Measurements from ENCODE around the gene LEPR.
"Not testable (repeated sequence)": the region's sequence is repeated elsewhere in the genome, so short reads cannot be mapped to it uniquely, and the experiment has no call there.

LEPR gene

GRCh38 chr1:65437616-65438015, 17.1 kb downstream of the LEPR start:
- no peak for DNase-seq (ENCODE audit: low read depth)

DNA sequence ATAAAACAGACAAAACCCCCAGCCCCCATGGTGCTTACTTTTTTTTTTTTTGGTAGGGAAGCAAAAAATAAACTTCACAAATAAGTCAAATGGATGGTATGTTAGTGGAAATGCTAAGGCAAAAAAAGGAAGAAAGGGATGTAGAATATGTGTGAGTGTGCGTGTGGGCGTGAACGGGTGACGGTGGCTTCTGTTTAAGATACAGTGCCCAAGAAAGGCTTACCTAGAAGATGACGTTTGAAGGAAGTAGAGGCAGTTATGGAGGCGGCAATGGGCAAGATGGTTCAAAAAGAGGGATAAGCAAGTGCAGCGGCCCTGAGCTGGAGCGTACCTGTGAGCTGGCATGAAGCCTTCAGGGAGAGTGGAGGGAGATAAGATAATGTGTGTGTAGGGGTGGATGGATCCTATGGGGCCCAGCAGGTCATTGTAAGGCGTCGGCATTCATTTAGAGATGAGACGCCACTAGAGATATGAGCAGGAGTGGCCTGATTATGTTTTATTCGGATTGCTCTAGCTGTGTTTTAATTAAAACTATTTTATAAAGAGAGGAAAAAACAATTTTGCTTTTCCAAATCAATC, 19.9 kb downstream of the LEPR start:
- no peak for DNase-seq (ENCODE audit: low read depth)

DNA sequence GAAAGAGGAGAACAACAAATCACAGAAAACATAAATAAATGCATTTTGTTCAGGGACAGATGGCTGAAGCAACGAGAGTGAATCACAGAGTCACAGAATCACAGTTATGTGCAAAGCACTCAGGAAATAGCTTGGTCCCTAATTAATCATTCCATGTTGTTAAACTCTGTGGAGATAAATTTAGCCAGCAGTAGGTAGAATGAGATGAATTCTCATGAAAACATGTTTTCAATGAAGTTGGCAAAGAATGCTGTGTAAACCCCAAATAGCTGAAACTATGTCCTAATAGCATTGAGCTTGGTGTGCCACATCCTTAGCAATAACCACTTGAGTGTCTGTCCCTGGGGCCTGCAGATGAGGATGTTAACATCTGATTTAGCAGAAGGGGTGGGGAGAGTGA, 20.4 kb downstream of the LEPR start:
- DNase-seq (ENCODE audit: low read depth) = no peak

- no peak for DNase-seq (ENCODE audit: low read depth)
Observed at GRCh38 chr1:65441464-65441863, 21.0 kb downstream of the LEPR start.

DNA sequence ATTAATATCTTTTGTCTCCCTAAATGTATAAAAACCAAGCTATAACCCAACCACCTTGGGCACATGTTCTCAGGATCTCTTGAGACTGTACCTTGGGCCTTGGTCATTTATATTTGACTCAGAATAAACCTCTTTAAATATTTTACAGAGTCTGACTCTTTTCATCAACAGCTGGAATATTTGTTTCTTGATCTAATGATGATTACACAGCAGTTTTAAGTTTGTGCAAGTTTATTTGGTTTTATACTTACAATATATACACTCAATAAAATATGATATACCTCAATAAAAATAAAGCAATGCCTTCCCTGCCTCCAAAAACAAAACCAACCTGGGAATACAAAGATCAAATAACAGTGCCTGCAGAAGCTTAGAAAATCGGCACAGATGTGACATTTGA, 22.0 kb downstream of the LEPR start:
- no peak for DNase-seq (ENCODE audit: low read depth)

- DNase-seq (ENCODE audit: low read depth) = no peak
Observed at GRCh38 chr1:65443647-65444046, 23.2 kb downstream of the LEPR start.

- no peak for DNase-seq (ENCODE audit: low read depth)
Observed at GRCh38 chr1:65444128-65444640, 23.7 kb downstream of the LEPR start.

DNA sequence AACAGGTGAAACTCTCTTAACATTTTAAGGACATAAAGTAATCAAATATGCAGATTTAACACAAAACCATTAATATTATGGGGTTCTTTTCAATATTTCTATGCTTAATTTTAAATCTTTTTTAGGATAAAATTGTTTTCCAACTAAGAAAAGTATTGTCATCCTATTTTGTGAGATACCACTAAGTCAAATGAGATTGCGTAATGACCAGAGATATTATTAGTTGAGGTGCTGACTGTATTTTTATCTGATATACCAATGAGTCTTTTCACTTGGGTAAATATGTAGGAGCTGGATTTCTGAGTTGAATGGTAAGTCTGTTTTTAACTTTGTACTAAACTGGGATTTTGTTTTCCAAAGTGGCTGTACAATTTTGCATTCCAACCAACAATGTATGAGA, 25.4 kb downstream of the LEPR start:
- DNase-seq (ENCODE audit: low read depth) = no peak

DNA sequence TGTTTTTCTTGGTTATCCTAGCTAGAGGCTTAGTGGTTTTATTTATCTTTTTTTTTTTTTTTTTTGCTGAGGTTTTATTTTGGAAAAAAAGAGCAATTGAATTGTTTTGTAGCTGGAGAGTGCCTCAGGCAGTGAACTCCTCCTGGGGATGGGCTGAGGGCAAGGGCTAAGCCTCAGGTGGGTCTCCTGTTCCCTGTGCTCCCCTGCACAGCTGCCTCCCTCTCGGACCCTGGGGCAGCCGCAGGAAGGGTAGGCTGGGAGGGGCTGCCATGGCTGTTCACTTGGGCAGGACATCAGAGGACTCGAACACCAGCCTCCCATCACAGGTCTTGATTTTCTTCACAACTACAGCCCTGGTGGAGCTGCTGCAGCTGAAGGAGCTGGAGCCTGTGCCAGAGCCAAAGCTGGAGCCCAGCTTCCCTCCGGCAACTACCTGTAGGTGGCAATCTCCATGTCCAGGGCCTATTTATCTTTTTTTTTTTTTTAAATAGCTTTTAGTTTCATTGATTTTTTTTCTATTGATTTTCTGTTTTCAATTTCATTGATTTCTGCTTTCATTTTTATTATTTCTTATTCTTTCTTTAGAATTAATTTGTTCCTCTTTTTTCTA, 28.9 kb downstream of the LEPR start:
- no peak for DNase-seq (ENCODE audit: low read depth)

- DNase-seq (ENCODE audit: low read depth) = not testable (repeated sequence)
Observed at GRCh38 chr1:65455678-65456077, 35.2 kb downstream of the LEPR start.

GRCh38 chr1:65456481-65456880, 36.0 kb downstream of the LEPR start:
- DNase-seq (ENCODE audit: low read depth) = no peak

DNA sequence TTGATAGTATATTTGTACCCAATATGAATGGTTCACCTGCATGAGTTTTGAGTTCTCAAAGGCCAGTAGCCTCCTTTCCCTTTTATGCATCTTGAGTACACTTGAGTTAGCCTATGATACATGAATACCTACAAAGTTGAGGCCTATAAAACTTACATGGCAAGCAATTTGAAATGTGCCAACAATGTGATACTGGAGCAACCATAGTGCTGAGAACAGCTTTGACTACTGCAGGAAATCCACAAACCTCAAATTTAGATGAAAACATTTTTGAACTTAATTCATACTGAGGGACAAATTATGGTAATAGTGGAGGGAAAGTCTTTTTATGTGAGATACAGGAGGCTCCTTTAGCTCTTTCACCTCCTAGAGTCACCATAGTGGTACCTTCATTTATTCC, 37.4 kb downstream of the LEPR start:
- no peak for DNase-seq (ENCODE audit: low read depth)

GRCh38 chr1:65458730-65459396, 38.4 kb downstream of the LEPR start:
- DNase-seq (ENCODE audit: low read depth) = no peak

- no peak for DNase-seq (ENCODE audit: low read depth)
Observed at GRCh38 chr1:65459397-65459768, 38.9 kb downstream of the LEPR start.

DNA sequence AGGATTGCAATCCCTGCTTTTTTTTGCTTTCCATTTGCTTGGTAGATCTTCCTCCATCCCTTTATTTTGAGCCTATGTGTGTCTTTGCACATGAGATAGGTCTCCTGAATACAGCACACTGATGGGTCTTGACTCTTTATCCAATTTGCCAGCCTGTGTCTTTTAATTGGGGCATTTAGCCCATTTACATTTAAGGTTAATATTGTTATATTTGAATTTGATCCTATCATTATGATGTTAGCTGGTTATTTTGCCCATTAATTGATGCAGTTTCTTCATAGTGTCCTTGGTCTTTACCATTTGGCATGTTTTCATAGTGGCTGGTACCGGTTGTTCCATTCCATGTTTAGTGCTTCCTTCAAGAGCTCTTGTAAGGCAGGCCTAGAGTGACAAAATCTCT, 45.4 kb downstream of the LEPR start:
- not testable (repeated sequence) for DNase-seq (ENCODE audit: low read depth)

GRCh38 chr1:65467536-65467935, 47.1 kb downstream of the LEPR start:
- no peak for DNase-seq (ENCODE audit: low read depth)

DNA sequence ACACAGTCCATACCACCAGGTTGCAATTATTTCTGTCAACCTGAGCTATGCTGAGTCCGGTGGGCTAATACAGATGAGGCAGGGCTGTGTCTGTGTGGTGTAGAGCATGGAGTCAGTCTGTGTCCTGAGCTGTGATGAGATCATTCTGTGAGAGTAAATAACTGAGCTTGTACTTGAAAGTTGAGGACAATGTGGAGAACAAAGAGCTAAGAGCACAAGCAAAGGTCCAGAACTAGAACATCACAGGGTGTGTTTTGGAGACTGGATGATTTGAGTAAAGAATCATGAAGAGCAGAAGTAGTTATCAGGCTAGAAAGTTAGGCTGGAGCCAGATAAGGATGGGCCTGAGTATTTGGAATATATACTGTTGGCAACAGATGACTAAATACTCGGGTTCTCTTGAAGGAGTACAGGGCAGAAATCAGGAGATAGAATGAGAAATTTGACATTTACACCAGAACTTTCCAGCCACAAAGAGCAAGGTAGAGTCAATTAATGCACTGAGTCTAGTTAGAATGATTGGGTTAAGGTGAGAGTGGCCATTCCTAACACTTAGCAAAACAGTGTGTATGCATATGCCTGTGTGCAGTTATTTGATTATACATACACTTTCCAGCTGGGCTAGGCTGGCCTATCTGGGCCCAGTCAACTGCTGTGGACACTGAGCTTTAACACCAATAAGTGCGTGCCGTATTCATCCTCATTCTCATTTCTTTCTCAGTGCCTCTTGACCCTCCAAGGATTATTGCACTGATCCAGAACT, 48.8 kb downstream of the LEPR start:
- no peak for DNase-seq (ENCODE audit: low read depth)

DNA sequence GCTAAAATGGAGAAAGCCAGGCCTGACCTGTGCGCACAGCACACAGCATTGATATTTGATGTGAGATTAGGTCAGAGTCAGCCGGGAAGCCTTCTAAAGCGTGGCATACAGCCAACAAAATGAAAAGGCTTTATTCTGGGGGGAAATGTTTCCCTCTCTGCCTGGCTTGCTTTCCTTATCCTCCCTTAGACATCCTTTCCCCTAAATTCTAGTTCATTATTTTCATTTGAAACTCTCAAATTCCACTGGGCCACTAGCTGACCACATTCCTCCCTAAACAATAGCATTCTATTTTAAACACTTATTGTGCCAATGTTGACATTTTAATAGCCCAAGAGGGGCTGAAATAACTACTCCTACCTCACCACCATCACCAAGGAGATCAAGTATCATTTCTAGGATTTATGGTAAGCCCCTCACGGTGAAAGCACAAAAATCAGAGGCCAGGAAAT, 49.4 kb downstream of the LEPR start:
- no peak for DNase-seq (ENCODE audit: low read depth)
